Small intestine (tissue), 7 donors: ENCODE results near the gene SH3RF3. TPM values are rescaled to one million over a fixed set of nuclear protein-coding genes. Genes with fewer than 3 reads are reported as not detected.

Experiments
- DNase-seq, 2 donors: peaks; one replicate each; pipeline versions ENCODE4 v3.0.0 to v3.0.0-alpha.2; 2013
- FAIRE-seq: peaks from 2 replicates; lab custom pipeline; 2012; peaks lifted over from hg19 to GRCh38; lab: Jason Lieb, UNC
- H3K27ac ChIP-seq, 3 donors: one replicate each; pipeline ENCODE4 v1.5.1; 2013; ENCODE audit warnings: low read length in 2 of 3, mild to moderate bottlenecking in 2 of 3, control low read depth in 1 of 3, inconsistent platforms in 1 of 3, low read depth in 1 of 3, moderate library complexity in 1 of 3
- H3K27me3 ChIP-seq, 3 donors: one replicate each; pipeline ENCODE4 v1.6.1; 2013; ENCODE audit warnings: low read length in 3 of 3, inconsistent platforms in 1 of 3; ENCODE audit not compliant: control insufficient read depth in 3 of 3, insufficient read depth in 3 of 3
- H3K36me3 ChIP-seq, 3 donors: one replicate each; pipeline ENCODE4 v1.6.1; 2013; ENCODE audit warnings: low read length in 3 of 3, inconsistent platforms in 1 of 3, low read depth in 1 of 3, mild to moderate bottlenecking in 1 of 3, moderate library complexity in 1 of 3; ENCODE audit not compliant: control insufficient read depth in 3 of 3, insufficient read depth in 2 of 3
- H3K4me1 ChIP-seq, 3 donors: one replicate each; pipeline ENCODE4 v1.6.1; 2013; ENCODE audit warnings: low read length in 2 of 3, inconsistent platforms in 1 of 3, low read depth in 1 of 3, mild to moderate bottlenecking in 1 of 3, moderate library complexity in 1 of 3; ENCODE audit not compliant: control insufficient read depth in 3 of 3, insufficient read depth in 2 of 3
- H3K4me3 ChIP-seq, 3 donors: one replicate each; pipeline ENCODE4 v1.5.1; 2013; ENCODE audit warnings: low read length in 3 of 3, control low read depth in 1 of 3, inconsistent platforms in 1 of 3, low read depth in 1 of 3, mild to moderate bottlenecking in 1 of 3, moderate library complexity in 1 of 3
- H3K9me3 ChIP-seq, 2 donors: one replicate each; pipeline ENCODE4 v1.6.1; 2013; ENCODE audit warnings: low read depth in 1 of 2, low read length in 1 of 2; ENCODE audit not compliant: control insufficient read depth in 2 of 2, insufficient read depth in 1 of 2
- WGBS, 3 donors: extraction: QIAGEN DNeasy Blood & Tissue Kit; methylation state at CpG; one replicate each; pipeline ENCODE4 v1.1.7; 2013; 5-methylcytosine and 5-hydroxymethylcytosine counted together
- polyA plus RNA-seq, 4 donors: library from polyadenylated mRNA; stranded (reverse) in 3 of 4; unstranded in 1 of 4; fragments of 200-250 nt in 3 of 4; fragments of 120-200 nt in 1 of 4; gene quantifications; one replicate each; pipeline versions ENCODE4 v1.2.1 to v1.2.3, GENCODE V29; 2013
- donor health status: healthy with polysubstance abuse.
- donor health status: control.
- donor health status: control.
- donor health status: Bipolar disorder and iron deficiency.
- donor health status: healthy.

Gene SH3RF3
- polyA plus RNA-seq, 4 donors = 0.22 to 3.9 (median 1.2) TPM

- peak in 1 of 2 donors; percentile 16 for DNase-seq
- Histone ChIP-seq H3K4me1 (peaks cover 0 to 5% (median 0%) of the 10 kb centered on the region in 3 donors), H3K4me3 (no peak overlapping the region), H3K27ac (no peak overlapping the region), H3K36me3 (no peaks in the 10 kb centered on the region), H3K27me3 (peaks cover 0 to 4% (median 0%) of the 10 kb centered on the region in 3 donors), H3K9me3 (no peaks in the 10 kb centered on the region)
- FAIRE-seq = no peak
- 41 to 52% (median 47%) methylated on average over 4 of the region's 4 CpGs for WGBS, 3 donors
These were observed 253.9 kb downstream of the SH3RF3 start for GRCh38 chr2:109382951-109383350.

- Histone ChIP-seq H3K27ac (no peak overlapping the region), H3K36me3 (no peaks in the 10 kb centered on the region), H3K27me3 (peaks cover 0 to 3% (median 0%) of the 10 kb centered on the region in 3 donors), H3K9me3 (no peaks in the 10 kb centered on the region), H3K4me3 (no peak overlapping the region), H3K4me1 (peaks cover 0 to 5% (median 0%) of the 10 kb centered on the region in 3 donors)
- DNase-seq (no peak), FAIRE-seq (no peak)
- WGBS, 3 donors = 82 to 90% (median 87%) methylated on average over 19 of the region's 19 CpGs
These were observed 254.7 kb downstream of the SH3RF3 start for GRCh38 chr2:109383505-109384307.

GRCh38 chr2:109384308-109385271, 255.6 kb downstream of the SH3RF3 start:
- no peaks in the 10 kb centered on the region for H3K27me3 ChIP-seq
- no peaks in the 10 kb centered on the region for H3K36me3 ChIP-seq
- 75 to 81% (median 81%) methylated on average over 18 of the region's 18 CpGs for WGBS, 3 donors
- H3K27ac ChIP-seq = no peak overlapping the region
- no peak overlapping the region for H3K4me3 ChIP-seq
- no peak for DNase-seq
- no peak for FAIRE-seq
- no peaks in the 10 kb centered on the region for H3K9me3 ChIP-seq
- H3K4me1 ChIP-seq = peaks cover 0 to 5% (median 0%) of the 10 kb centered on the region in 3 donors

- DNase-seq (no peak), FAIRE-seq (no peak)
- Histone ChIP-seq H3K36me3 (no peaks in the 10 kb centered on the region), H3K4me1 (peaks cover 0 to 5% (median 0%) of the 10 kb centered on the region in 3 donors), H3K4me3 (no peak overlapping the region), H3K27me3 (no peaks in the 10 kb centered on the region), H3K9me3 (no peaks in the 10 kb centered on the region), H3K27ac (no peak overlapping the region)
- 65 to 72% (median 71%) methylated on average over 4 of the region's 4 CpGs for WGBS, 3 donors
These were observed 256.5 kb downstream of the SH3RF3 start for GRCh38 chr2:109385506-109385905.

GRCh38 chr2:109386004-109386695, 257.1 kb downstream of the SH3RF3 start:
- H3K4me3 ChIP-seq = no peak overlapping the region
- DNase-seq (no peak), FAIRE-seq (no peak)
- WGBS, 3 donors = 83 to 87% (median 84%) methylated on average over 11 of the region's 11 CpGs
- H3K27ac ChIP-seq = no peak overlapping the region
- H3K9me3 ChIP-seq = no peaks in the 10 kb centered on the region
- no peaks in the 10 kb centered on the region for H3K27me3 ChIP-seq
- H3K36me3 ChIP-seq = no peaks in the 10 kb centered on the region
- H3K4me1 ChIP-seq = peaks cover 0 to 5% (median 0%) of the 10 kb centered on the region in 3 donors

GRCh38 chr2:109387221-109387735, 258.3 kb downstream of the SH3RF3 start:
- H3K27ac ChIP-seq = no peak overlapping the region
- H3K9me3 ChIP-seq = no peaks in the 10 kb centered on the region
- no peak overlapping the region for H3K4me3 ChIP-seq
- 93 to 97% (median 93%) methylated on average over 4 of the region's 4 CpGs for WGBS, 3 donors
- H3K4me1 ChIP-seq = peaks cover 0 to 5% (median 0%) of the 10 kb centered on the region in 3 donors
- DNase-seq (no peak), FAIRE-seq (no peak)
- no peaks in the 10 kb centered on the region for H3K36me3 ChIP-seq
- no peaks in the 10 kb centered on the region for H3K27me3 ChIP-seq

GRCh38 chr2:109387778-109388469, 258.9 kb downstream of the SH3RF3 start:
- H3K9me3 ChIP-seq = no peaks in the 10 kb centered on the region
- H3K4me1 ChIP-seq = peaks cover 0 to 5% (median 0%) of the 10 kb centered on the region in 3 donors
- FAIRE-seq (no peak), DNase-seq (no peak)
- H3K4me3 ChIP-seq = no peak overlapping the region
- WGBS, 3 donors = 78 to 91% (median 79%) methylated on average over 7 to 8 of the region's 8 CpGs
- no peaks in the 10 kb centered on the region for H3K27me3 ChIP-seq
- no peaks in the 10 kb centered on the region for H3K36me3 ChIP-seq
- no peak overlapping the region for H3K27ac ChIP-seq
